K562 (cell line): ENCODE data around the gene PDIA5. TPM values are rescaled to one million over a fixed set of nuclear protein-coding genes. Genes with fewer than 3 reads are reported as not detected.

Source experiments
- ATAC-seq: fragments of 200-7000 bp; cut with Tn5 transposase; 3 replicates; pipeline ENCODE4 v1.9.1; 2020; ENCODE audit warnings: moderate library complexity
- BruUV-seq: library from RNA; stranded (reverse); fragments of 400-500 nt; replicated peaks from 2 replicates; lab custom pipeline; 2021; lab: Mats Ljungman, UMichigan
- CTCF ChIA-PET: fragments of 300-600 bp; formaldehyde crosslinking; extraction: SDS; loops from one replicate; lab custom pipeline; 2021; ENCODE audit warnings: low intra/inter-chr PET ratio; lab: Yijun Ruan, JAX
- POLR2A ChIA-PET: fragments of 300-600, 350-650 bp; sonication (Branson Sonifier 250); formaldehyde crosslinking; extraction: SDS; loops from one replicate; lab custom pipeline; 2021; ENCODE audit warnings: antibody characterized with exemption, inconsistent platforms; lab: Yijun Ruan, JAX
- DNase-seq, 4 experiments: peaks; one replicate each; pipeline versions ENCODE4 v3.0.0 to v3.0.0-alpha.2; 2011 to 2018; ENCODE audit warnings: low spot score in 3 of 4, mixed read lengths in 3 of 4; ENCODE audit errors: extremely low read depth in 1 of 4
- FAIRE-seq: peaks from 2 replicates; lab custom pipeline; 2011; peaks lifted over from hg19 to GRCh38; lab: Jason Lieb, UNC
- H2AFZ ChIP-seq: 2 replicates; pipeline ENCODE4 v1.6.0; 2011; ENCODE audit warnings: low read depth, low read length, control low read depth, inconsistent platforms
- H3K27ac ChIP-seq: fragments of 200-600 bp; 3 replicates; pipeline ENCODE4 v1.8.0; 2011; ENCODE audit warnings: low read depth, mild to moderate bottlenecking, control low read depth, inconsistent platforms, low read length, moderate library complexity, mixed read lengths; ENCODE audit errors: extremely low read depth
- H3K27me3 ChIP-seq, 2 experiments: fragments of 300-600 bp in 1 of 2; 2 replicates in 1 of 2; 3 replicates in 1 of 2; pipeline versions ENCODE4 v1.6.0 to v1.8.0; 2011; ENCODE audit warnings: inconsistent platforms in 2 of 2, low read length in 2 of 2, mild to moderate bottlenecking in 1 of 2, mixed read lengths in 1 of 2, moderate library complexity in 1 of 2; ENCODE audit not compliant: control insufficient read depth in 2 of 2, insufficient read depth in 2 of 2
- H3K36me3 ChIP-seq: fragments of 300-600 bp; 3 replicates; pipeline ENCODE4 v1.8.0; 2011; ENCODE audit warnings: mild to moderate bottlenecking, low read length, inconsistent platforms; ENCODE audit not compliant: control insufficient read depth, insufficient read depth
- H3K4me1 ChIP-seq, 2 experiments: fragments of 200-600 bp in 1 of 2; replicated peaks in 1 of 2; 2 replicates in 1 of 2; 3 replicates in 1 of 2; pipeline versions ENCODE4 v1.5.1 to v1.8.0; 2011; ENCODE audit warnings: inconsistent platforms in 2 of 2, low read length in 2 of 2, mild to moderate bottlenecking in 1 of 2, mixed read lengths in 1 of 2, moderate library complexity in 1 of 2; ENCODE audit not compliant: control insufficient read depth in 2 of 2, insufficient read depth in 2 of 2
- H3K4me2 ChIP-seq: 2 replicates; pipeline ENCODE4 v1.6.1; 2011; ENCODE audit warnings: low read length, control low read depth, inconsistent platforms, mixed read lengths; ENCODE audit not compliant: insufficient read depth
- H3K4me3 ChIP-seq: fragments of 200-600 bp; sonication (generic), shearing (Covaris generic); 2 replicates; pipeline ENCODE4 v1.5.1; 2016; ENCODE audit warnings: control low read depth, inconsistent platforms
- H3K79me2 ChIP-seq: fragments of 200-600 bp; 3 replicates; pipeline ENCODE4 v1.8.0; 2011; ENCODE audit warnings: low read length, inconsistent platforms; ENCODE audit not compliant: control insufficient read depth, insufficient read depth
- H3K9ac ChIP-seq, 2 experiments: 2 replicates each; pipeline versions ENCODE4 v1.6.0 to v1.6.1; 2011; ENCODE audit warnings: low read depth in 2 of 2, low read length in 2 of 2, control low read depth in 1 of 2, inconsistent platforms in 1 of 2, mild to moderate bottlenecking in 1 of 2, mixed read lengths in 1 of 2; ENCODE audit not compliant: insufficient read depth in 1 of 2
- H3K9me1 ChIP-seq: one replicate; pipeline ENCODE4 v1.6.0; 2011; ENCODE audit warnings: inconsistent platforms, mild to moderate bottlenecking, low read length, moderate library complexity; ENCODE audit not compliant: control insufficient read depth, insufficient read depth
- H3K9me3 ChIP-seq: replicated peaks from 2 replicates; pipeline ENCODE4 v1.5.1; 2011; ENCODE audit warnings: low read depth, low read length, inconsistent platforms; ENCODE audit not compliant: control insufficient read depth, insufficient read depth
- H4K20me1 ChIP-seq: replicated peaks from 2 replicates; pipeline ENCODE4 v1.6.1; 2011; ENCODE audit warnings: low read length, inconsistent platforms, mixed read lengths; ENCODE audit not compliant: control insufficient read depth, insufficient read depth
- ARNT ChIP-seq, 2 experiments: fragments of 450-650 bp; IDR thresholded peaks; 2 replicates each; pipeline ENCODE4 v1.6.1; 2016; ENCODE audit warnings: mild to moderate bottlenecking in 1 of 2
- BCL6 ChIP-seq: fragments of 250-450 bp; sonication (Bioruptor Pico); IDR thresholded peaks from 2 replicates; pipeline ENCODE4 v1.4.0; 2020
- CBFB ChIP-seq: sonication (generic); formaldehyde crosslinking; IDR thresholded peaks from 2 replicates; pipeline ENCODE4 v1.4.0; 2020; ENCODE audit warnings: mild to moderate bottlenecking, missing genetic modification reagents
- FOXJ2 ChIP-seq: fragments of 200-800 bp; sonication (Bioruptor generic); IDR thresholded peaks from 2 replicates; pipeline ENCODE4 v1.6.1; 2016; ENCODE audit warnings: missing genetic modification characterization, missing compliant biosample characterization
- KLF16 ChIP-seq: IDR thresholded peaks from 2 replicates; pipeline ENCODE4 v1.6.1; 2016; ENCODE audit warnings: antibody characterized with exemption
- MBD2 ChIP-seq: sonication (generic); IDR thresholded peaks from 2 replicates; pipeline ENCODE4 v1.6.1; 2016; ENCODE audit warnings: low read depth, borderline replicate concordance
- MEIS2 ChIP-seq: fragments of 450-650 bp; IDR thresholded peaks from 2 replicates; pipeline ENCODE4 v1.6.1; 2014; ENCODE audit warnings: mild to moderate bottlenecking; ENCODE audit not compliant: partially characterized antibody
- NCOA1 ChIP-seq: fragments of 450-650 bp; IDR thresholded peaks from 2 replicates; pipeline ENCODE4 v1.6.1; 2016; ENCODE audit warnings: low read depth
- POU5F1 ChIP-seq: fragments of 150-350 bp; IDR thresholded peaks from 2 replicates; pipeline ENCODE4 v1.6.1; 2014; ENCODE audit warnings: borderline replicate concordance, low read length, low read depth, mild to moderate bottlenecking; ENCODE audit not compliant: partially characterized antibody
- RUNX1 ChIP-seq: sonication (generic); IDR thresholded peaks from 2 replicates; pipeline ENCODE4 v1.6.1; 2016; ENCODE audit warnings: antibody characterized with exemption, low read depth
- SMAD4 ChIP-seq: fragments of 250-450 bp; sonication (Bioruptor Pico); conservative IDR thresholded peaks from 2 replicates; pipeline ENCODE4 v1.8.0; 2021; ENCODE audit warnings: inconsistent platforms, mild to moderate bottlenecking, moderate library complexity
- TAF1 ChIP-seq: IDR thresholded peaks from 2 replicates; pipeline ENCODE4 v1.6.1; 2011; ENCODE audit warnings: mild to moderate bottlenecking, low read length, moderate library complexity; ENCODE audit not compliant: insufficient read depth, control insufficient read depth, severe bottlenecking; ENCODE audit errors: extremely low read depth
- ZNF224 ChIP-seq: sonication (generic); formaldehyde crosslinking; IDR thresholded peaks from 2 replicates; pipeline ENCODE4 v1.8.0; 2022; ENCODE audit warnings: mild to moderate bottlenecking, missing genetic modification reagents
- ZNF232 ChIP-seq: sonication (generic); formaldehyde crosslinking; IDR thresholded peaks from 2 replicates; pipeline ENCODE4 v1.8.0; 2022; ENCODE audit warnings: mild to moderate bottlenecking, missing genetic modification reagents
- ZNF766 ChIP-seq: fragments of 200-800 bp; sonication (Bioruptor generic); conservative IDR thresholded peaks from 2 replicates; pipeline ENCODE4 v1.6.1; 2016; ENCODE audit warnings: missing genetic modification characterization, missing compliant biosample characterization
- ZNF778 ChIP-seq: fragments of 450-650 bp; formaldehyde crosslinking; IDR thresholded peaks from 2 replicates; pipeline ENCODE4 v1.4.0; 2020; ENCODE audit warnings: mild to moderate bottlenecking, moderate library complexity
- WGBS: fragments of 100-300 bp; shearing (Covaris generic); methylation state at CpG from one replicate; pipeline ENCODE4 v1.1.6; 2016; ENCODE audit warnings: low coverage, mixed read lengths; ENCODE audit not compliant: insufficient coverage; ENCODE audit errors: missing lambda C conversion rate; 5-methylcytosine and 5-hydroxymethylcytosine counted together
- in situ Hi-C: fragments of 300-500 bp; cut with MboI; formaldehyde crosslinking; loops from 4 replicates; pipeline ENCODE4 v1.15.0; 2018; ENCODE audit warnings: inconsistent platforms, mixed read lengths
- intact Hi-C: fragments of 100-400 bp; cut with micrococcal nuclease; formaldehyde crosslinking; loops from 2 replicates; pipeline ENCODE4 v1.14.2; 2022
- polyA plus RNA-seq, 8 experiments: library from polyadenylated mRNA; depleted of rRNA in 4 of 8; stranded (reverse) in 5 of 8; unstranded in 3 of 8; fragments of >200 nt; fragmentation: Nextera tagmentation in 2 of 8; fragmentation: Illumina TruSeq in 1 of 8; extraction: Ambion mirVana in 2 of 8; extraction: Trizol in 1 of 8; gene quantifications; 2 replicates each; pipeline versions ENCODE4 v1.2.1 to v1.2.3, GENCODE V29; 2011 to 2014; ENCODE audit warnings: inconsistent platforms in 1 of 8, missing spikeins in 1 of 8
- total RNA-seq, 7 experiments: library from RNA; depleted of rRNA in 6 of 7; stranded (reverse); fragments of >200 nt in 6 of 7; fragmentation: Illumina TruSeq in 2 of 7; extraction: Trizol in 2 of 7; gene quantifications; 2 replicates each; pipeline versions ENCODE4 v1.2.1 to v1.2.3, GENCODE V29; 2011 to 2021; ENCODE audit warnings: low replicate concordance in 1 of 7
- TF ChIP-seq, protein P1 (sequence below): fragments of 450-650 bp; formaldehyde crosslinking; IDR thresholded peaks from 2 replicates; pipeline ENCODE4 v1.4.0; 2020; ENCODE audit warnings: mild to moderate bottlenecking
- TF ChIP-seq, protein P2 (sequence below), 2 experiments: fragments of 250-450 bp in 1 of 2; fragments of 450-650 bp in 1 of 2; sonication (Bioruptor Pico) in 1 of 2; IDR thresholded peaks; 2 replicates each; pipeline versions ENCODE4 v1.6.1 to v1.8.0; 2016 to 2021; ENCODE audit warnings: mild to moderate bottlenecking in 2 of 2, moderate library complexity in 2 of 2, missing compliant biosample characterization in 1 of 2, missing genetic modification characterization in 1 of 2
- TF ChIP-seq, protein P3 (sequence below): fragments of 450-650 bp; formaldehyde crosslinking; IDR thresholded peaks from 2 replicates; pipeline ENCODE4 v1.4.0; 2020; ENCODE audit warnings: mild to moderate bottlenecking, moderate library complexity
- TF ChIP-seq, protein P4 (sequence below): fragments of 250-450 bp; sonication (Bioruptor Pico); IDR thresholded peaks from 2 replicates; pipeline ENCODE4 v1.8.0; 2022; ENCODE audit warnings: moderate library complexity, mild to moderate bottlenecking, inconsistent platforms

PDIA5 gene
- total and polyA plus RNA-seq, 9 of the 15 experiments (the other 6 are each of a cell fraction or from before 2014, with no cell fraction given), result 3.4 to 31.8 (median 19.6) TPM

DNA sequence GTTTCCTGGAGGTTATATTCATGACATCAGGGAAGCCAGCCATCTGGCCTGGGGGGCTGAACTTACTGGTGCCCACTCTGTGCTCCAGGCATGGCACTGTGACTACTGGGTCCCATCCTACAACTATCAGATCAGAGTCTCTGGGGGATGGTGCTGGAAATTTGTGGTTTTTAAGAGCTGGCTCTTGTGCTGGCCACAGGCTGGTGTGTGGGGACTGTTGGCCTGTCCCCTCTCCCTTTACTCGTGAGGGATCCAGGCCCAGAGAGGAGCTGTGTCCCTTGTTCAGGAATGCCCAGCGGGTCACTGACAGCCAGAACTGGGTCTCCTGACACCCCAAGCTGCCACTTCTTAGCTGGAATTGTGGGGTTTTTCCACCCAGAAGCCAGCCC lies 90.4 kb downstream of the PDIA5 start:
- ATAC-seq, result no peak

More for the DNA sequence above, 90.4 kb downstream of the PDIA5 start:
- H3K79me2 ChIP-seq, result no peaks in the 10 kb centered on the region
- DNase-seq (no peak), FAIRE-seq (no peak)
- in situ Hi-C loops (no loop called here), intact Hi-C loops (no loop called here)
- WGBS, result 100% methylated on average over 2 of the region's 2 CpGs
- TF ChIP-seq, protein P1, sequence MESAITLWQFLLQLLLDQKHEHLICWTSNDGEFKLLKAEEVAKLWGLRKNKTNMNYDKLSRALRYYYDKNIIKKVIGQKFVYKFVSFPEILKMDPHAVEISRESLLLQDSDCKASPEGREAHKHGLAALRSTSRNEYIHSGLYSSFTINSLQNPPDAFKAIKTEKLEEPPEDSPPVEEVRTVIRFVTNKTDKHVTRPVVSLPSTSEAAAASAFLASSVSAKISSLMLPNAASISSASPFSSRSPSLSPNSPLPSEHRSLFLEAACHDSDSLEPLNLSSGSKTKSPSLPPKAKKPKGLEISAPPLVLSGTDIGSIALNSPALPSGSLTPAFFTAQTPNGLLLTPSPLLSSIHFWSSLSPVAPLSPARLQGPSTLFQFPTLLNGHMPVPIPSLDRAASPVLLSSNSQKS (CRISPR knock-in tag), result no peak
- no peak for TF ChIP-seq TAF1
- TF ChIP-seq, protein P2, sequence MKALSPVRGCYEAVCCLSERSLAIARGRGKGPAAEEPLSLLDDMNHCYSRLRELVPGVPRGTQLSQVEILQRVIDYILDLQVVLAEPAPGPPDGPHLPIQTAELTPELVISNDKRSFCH (CRISPR knock-in tag; IDR thresholded peaks at IDR 0.05), result no peak
- TF ChIP-seq, protein P2 (tag; IDR thresholded peaks at IDR 0.05), result no peak
- TF ChIP-seq POU5F1, result no peak
- TF ChIP-seq FOXJ2, result no peak
- TF ChIP-seq ZNF778 (CRISPR knock-in tag), result no peak
- no peak for TF ChIP-seq CBFB (CRISPR knock-in tag)
- no peak for TF ChIP-seq MEIS2
- TF ChIP-seq, protein P3, sequence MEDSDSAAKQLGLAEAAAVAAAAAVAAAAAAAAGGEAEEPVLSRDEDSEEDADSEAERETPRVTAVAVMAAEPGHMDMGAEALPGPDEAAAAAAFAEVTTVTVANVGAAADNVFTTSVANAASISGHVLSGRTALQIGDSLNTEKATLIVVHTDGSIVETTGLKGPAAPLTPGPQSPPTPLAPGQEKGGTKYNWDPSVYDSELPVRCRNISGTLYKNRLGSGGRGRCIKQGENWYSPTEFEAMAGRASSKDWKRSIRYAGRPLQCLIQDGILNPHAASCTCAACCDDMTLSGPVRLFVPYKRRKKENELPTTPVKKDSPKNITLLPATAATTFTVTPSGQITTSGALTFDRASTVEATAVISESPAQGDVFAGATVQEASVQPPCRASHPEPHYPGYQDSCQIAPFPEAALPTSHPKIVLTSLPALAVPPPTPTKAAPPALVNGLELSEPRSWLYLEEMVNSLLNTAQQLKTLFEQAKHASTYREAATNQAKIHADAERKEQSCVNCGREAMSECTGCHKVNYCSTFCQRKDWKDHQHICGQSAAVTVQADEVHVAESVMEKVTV, result no peak
- no peak for TF ChIP-seq ZNF224 (CRISPR knock-in tag)
- TF ChIP-seq KLF16, result no peak
- no peak for TF ChIP-seq ZNF232 (CRISPR knock-in tag)
- TF ChIP-seq BCL6 (CRISPR knock-in tag), result no peak
- TF ChIP-seq MBD2, result no peak
- TF ChIP-seq SMAD4, result no peak
- TF ChIP-seq ARNT (IDR thresholded peaks at IDR 0.05), result no peak
- TF ChIP-seq ZNF766 (CRISPR knock-in tag), result no peak
- TF ChIP-seq NCOA1, result no peak
- TF ChIP-seq RUNX1, result no peak
- TF ChIP-seq, protein P4, sequence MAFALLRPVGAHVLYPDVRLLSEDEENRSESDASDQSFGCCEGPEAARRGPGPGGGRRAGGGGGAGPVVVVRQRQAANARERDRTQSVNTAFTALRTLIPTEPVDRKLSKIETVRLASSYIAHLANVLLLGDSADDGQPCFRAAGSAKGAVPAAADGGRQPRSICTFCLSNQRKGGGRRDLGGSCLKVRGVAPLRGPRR (CRISPR knock-in tag), result no peak
- H3K4me1 ChIP-seq, result no peaks in the 10 kb centered on the region
- no peak overlapping the region for H3K9ac ChIP-seq
- no peaks in the 10 kb centered on the region for H3K9me1 ChIP-seq
- H4K20me1 ChIP-seq, result no peaks in the 10 kb centered on the region
- POLR2A ChIA-PET, result no interaction called here
- no TSS peak for BruUV-seq
- CTCF ChIA-PET, result no interaction called here
- H3K4me2 ChIP-seq, result no peak overlapping the region
- H3K9me3 ChIP-seq, result no peaks in the 10 kb centered on the region
- no peak overlapping the region for H3K4me3 ChIP-seq
- H3K27ac ChIP-seq, result no peak overlapping the region
- peaks cover 66% of the 10 kb centered on the region; the same call in 2 of the 3 replicates for H3K36me3 ChIP-seq
- no peak overlapping the region for H2AFZ ChIP-seq
- no peaks in the 10 kb centered on the region for H3K27me3 ChIP-seq
